H9 (cell line): ENCODE data around the gene SURF1. TPM values are rescaled to one million over a fixed set of nuclear protein-coding genes. Genes with fewer than 3 reads are reported as not detected.

Source experiments
- DNase-seq: peaks from one replicate; pipeline ENCODE4 v3.0.0-alpha.2; 2017
- H2AFZ ChIP-seq: one replicate; pipeline ENCODE4 v1.6.1; 2013; ENCODE audit warnings: mild to moderate bottlenecking, low read length, control low read depth, moderate library complexity
- H2AK5ac ChIP-seq: 2 replicates; pipeline ENCODE4 v1.6.1; 2013; ENCODE audit warnings: low read length, control low read depth, mixed read lengths; ENCODE audit not compliant: insufficient read length
- H2BK120ac ChIP-seq: one replicate; pipeline ENCODE4 v1.6.1; 2013; ENCODE audit warnings: low read depth, mild to moderate bottlenecking, low read length, control low read depth, inconsistent platforms; ENCODE audit not compliant: poor library complexity, severe bottlenecking
- H2BK12ac ChIP-seq: 2 replicates; pipeline ENCODE4 v1.6.1; 2013; ENCODE audit warnings: low read length, control low read depth, mixed read lengths, low read depth; ENCODE audit not compliant: insufficient read length
- H2BK15ac ChIP-seq: 2 replicates; pipeline ENCODE4 v1.6.1; 2013; ENCODE audit warnings: low read depth, low read length, control low read depth
- H2BK20ac ChIP-seq: one replicate; pipeline ENCODE4 v1.6.1; 2013; ENCODE audit warnings: low read depth, mild to moderate bottlenecking, low read length, control low read depth, inconsistent platforms; ENCODE audit not compliant: poor library complexity, severe bottlenecking
- H2BK5ac ChIP-seq: 2 replicates; pipeline ENCODE4 v1.6.1; 2013; ENCODE audit warnings: low read length, control low read depth, mixed read lengths; ENCODE audit not compliant: insufficient read length
- H3K14ac ChIP-seq: 2 replicates; pipeline ENCODE4 v1.6.1; 2013; ENCODE audit warnings: low read length, control low read depth; ENCODE audit not compliant: insufficient read depth
- H3K18ac ChIP-seq: 2 replicates; pipeline ENCODE4 v1.6.1; 2013; ENCODE audit warnings: low read depth, mild to moderate bottlenecking, mixed read lengths, low read length, control low read depth; ENCODE audit not compliant: insufficient read length
- H3K23ac ChIP-seq: 2 replicates; pipeline ENCODE4 v1.6.1; 2013; ENCODE audit warnings: low read length, control low read depth, mixed read lengths, low read depth; ENCODE audit not compliant: insufficient read length
- H3K23me2 ChIP-seq: 2 replicates; pipeline ENCODE4 v1.6.1; 2013; ENCODE audit warnings: low read depth, mild to moderate bottlenecking, mixed read lengths, low read length, control low read depth; ENCODE audit not compliant: insufficient read length, poor library complexity, severe bottlenecking
- H3K27ac ChIP-seq: 2 replicates; pipeline ENCODE4 v1.5.1; 2013; ENCODE audit warnings: low read length, control low read depth, mixed read lengths, low read depth; ENCODE audit not compliant: insufficient read length
- H3K27me3 ChIP-seq: 2 replicates; pipeline ENCODE4 v1.6.1; 2013; ENCODE audit warnings: low read length, control low read depth, inconsistent platforms; ENCODE audit not compliant: insufficient read depth
- H3K4ac ChIP-seq: 2 replicates; pipeline ENCODE4 v1.6.1; 2013; ENCODE audit warnings: low read depth, mild to moderate bottlenecking, control low read depth, inconsistent platforms, low read length, moderate library complexity
- H3K4me1 ChIP-seq: 2 replicates; pipeline ENCODE4 v1.6.1; 2013; ENCODE audit warnings: low read length, control low read depth, inconsistent platforms; ENCODE audit not compliant: insufficient read depth
- H3K4me2 ChIP-seq: 2 replicates; pipeline ENCODE4 v1.6.1; 2013; ENCODE audit warnings: low read length, control low read depth, mixed read lengths; ENCODE audit not compliant: insufficient read length, insufficient read depth
- H3K56ac ChIP-seq: 2 replicates; pipeline ENCODE4 v1.6.1; 2013; ENCODE audit warnings: low read depth, mild to moderate bottlenecking, mixed read lengths, low read length, control low read depth; ENCODE audit not compliant: insufficient read length
- H3K79me1 ChIP-seq: 2 replicates; pipeline ENCODE4 v1.6.1; 2013; ENCODE audit warnings: low read depth, mild to moderate bottlenecking, moderate library complexity, low read length, control low read depth, inconsistent platforms; ENCODE audit not compliant: insufficient read depth, poor library complexity, severe bottlenecking
- H3K79me2 ChIP-seq: 2 replicates; pipeline ENCODE4 v1.6.1; 2013; ENCODE audit warnings: low read length, control low read depth, inconsistent platforms; ENCODE audit not compliant: insufficient read depth
- H3K9ac ChIP-seq: 2 replicates; pipeline ENCODE4 v1.6.1; 2013; ENCODE audit warnings: low read length, control low read depth, mixed read lengths; ENCODE audit not compliant: insufficient read length; ENCODE audit errors: extremely low read depth
- H3K9me3 ChIP-seq: one replicate; pipeline ENCODE4 v1.6.1; 2013; ENCODE audit warnings: low read depth, low read length, inconsistent platforms; ENCODE audit not compliant: control insufficient read depth
- H3T11ph ChIP-seq: one replicate; pipeline ENCODE4 v1.6.1; 2013; ENCODE audit warnings: mild to moderate bottlenecking, low read length, control low read depth, inconsistent platforms
- H4K20me1 ChIP-seq: one replicate; pipeline ENCODE4 v1.6.1; 2013; ENCODE audit not compliant: control insufficient read depth, insufficient read length, insufficient read depth
- H4K5ac ChIP-seq: 2 replicates; pipeline ENCODE4 v1.6.1; 2013; ENCODE audit warnings: low read depth, mild to moderate bottlenecking, mixed read lengths, low read length, control low read depth; ENCODE audit not compliant: insufficient read length
- H4K8ac ChIP-seq: replicated peaks from 2 replicates; pipeline ENCODE4 v1.6.1; 2013; ENCODE audit warnings: low read length, control low read depth, mixed read lengths, low read depth; ENCODE audit not compliant: insufficient read length
- H4K91ac ChIP-seq: 2 replicates; pipeline ENCODE4 v1.6.1; 2013; ENCODE audit warnings: low read depth, mild to moderate bottlenecking, moderate library complexity, mixed read lengths, low read length, control low read depth; ENCODE audit not compliant: insufficient read length
- H3K27ac Mint-ChIP-seq, 3 experiments: 2 replicates in 2 of 3; 3 replicates in 1 of 3; pipeline ENCODE4 v1.8.0; 2020 to 2021; ENCODE audit warnings: mixed read lengths in 3 of 3, mild to moderate bottlenecking in 1 of 3, moderate library complexity in 1 of 3
- H3K27me3 Mint-ChIP-seq: 2 replicates; pipeline ENCODE4 v1.8.0; 2021; ENCODE audit warnings: low read depth, mild to moderate bottlenecking, moderate library complexity, mixed read lengths
- H3K36me3 Mint-ChIP-seq, 3 experiments: 2 replicates in 2 of 3; 3 replicates in 1 of 3; pipeline ENCODE4 v1.8.0; 2020 to 2021; ENCODE audit warnings: low read depth in 3 of 3, mixed read lengths in 3 of 3; ENCODE audit not compliant: insufficient read depth in 1 of 3
- H3K4me1 Mint-ChIP-seq, 2 experiments: 2 replicates each; pipeline ENCODE4 v1.8.0; 2020; ENCODE audit warnings: mixed read lengths in 2 of 2
- H3K4me3 Mint-ChIP-seq, 2 experiments: 2 replicates in 1 of 2; 3 replicates in 1 of 2; pipeline ENCODE4 v1.8.0; 2020 to 2021; ENCODE audit warnings: mild to moderate bottlenecking in 2 of 2, mixed read lengths in 2 of 2, moderate library complexity in 1 of 2
- H3K9me3 Mint-ChIP-seq, 2 experiments: 2 replicates in 1 of 2; 3 replicates in 1 of 2; pipeline ENCODE4 v1.8.0; 2020; ENCODE audit warnings: mild to moderate bottlenecking in 2 of 2, mixed read lengths in 2 of 2, moderate library complexity in 1 of 2
- CTCF ChIP-seq: fragments of 200-600 bp; sonication (generic); conservative IDR thresholded peaks from 3 replicates; pipeline ENCODE4 v1.8.0; 2021; ENCODE audit warnings: antibody characterized with exemption, mild to moderate bottlenecking
- WGBS: extraction: QIAGEN DNeasy Blood & Tissue Kit; methylation state at CpG from one replicate; pipeline ENCODE4 v1.1.7; 2013; ENCODE audit warnings: missing lambda C conversion rate, low lambda C conversion rate, mixed read lengths; ENCODE audit not compliant: insufficient read length; ENCODE audit errors: extremely low coverage; 5-methylcytosine and 5-hydroxymethylcytosine counted together
- total RNA-seq: library from RNA; stranded (reverse); gene quantifications from 2 replicates; pipeline ENCODE4 v1.2.1, GENCODE V29; 2021

Gene SURF1
- total RNA-seq, 1 experiment from 2014 or later = 43.3 TPM

DNA sequence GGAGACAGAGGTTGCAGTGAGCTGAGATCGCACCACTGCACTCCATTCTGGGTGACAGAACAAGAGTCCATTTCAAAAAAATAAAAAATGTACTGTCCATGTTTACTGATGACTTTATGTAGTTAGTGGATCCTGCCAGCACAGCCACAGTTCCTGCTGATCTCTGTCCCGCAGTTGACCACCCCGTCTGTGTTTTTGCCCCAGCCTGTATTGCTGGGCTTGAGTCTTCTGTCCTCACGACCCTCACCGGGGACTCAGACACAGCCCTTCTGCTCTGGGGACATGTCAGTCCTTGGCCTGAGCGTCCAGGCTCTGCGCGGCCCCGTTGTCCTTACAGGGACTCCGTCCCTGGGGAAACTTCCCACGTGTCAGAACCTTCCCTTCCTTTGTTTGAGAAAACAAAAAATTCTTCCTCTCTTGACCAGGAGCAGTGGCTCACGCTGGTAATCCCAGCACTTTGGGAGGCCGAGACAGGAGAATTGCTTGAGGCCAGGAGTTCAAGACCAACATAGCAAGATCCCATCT lies 34.8 kb downstream of the SURF1 start:
- no peak overlapping the region for H4K5ac ChIP-seq
- H3K23me2 ChIP-seq = no peaks in the 10 kb centered on the region
- no peaks in the 10 kb centered on the region for H4K20me1 ChIP-seq
- H3K56ac ChIP-seq = no peak overlapping the region
- Mint-ChIP-seq H3K9me3 (peaks cover 23 to 28% of the 10 kb centered on the region in 2 experiments), H3K4me3 (no peak overlapping the region; a peak in 1 of 5 replicates), H3K27me3 (peaks cover 27% of the 10 kb centered on the region), H3K4me1 (no peaks in the 10 kb centered on the region), H3K36me3 (peaks cover 0 to 9% (median 4%) of the 10 kb centered on the region in 3 experiments; a peak in 4 of 7 replicates), H3K27ac (no peak overlapping the region)
- H3K27ac ChIP-seq = no peak overlapping the region
- H3K79me1 ChIP-seq = no peaks in the 10 kb centered on the region
- H2BK20ac ChIP-seq = no peak overlapping the region
- H2AFZ ChIP-seq = no peak overlapping the region
- no peak overlapping the region for H3T11ph ChIP-seq
- H2BK15ac ChIP-seq = no peak overlapping the region
- H2AK5ac ChIP-seq = no peak overlapping the region
- H3K9me3 ChIP-seq = peaks cover 11% of the 10 kb centered on the region
- no peak for TF ChIP-seq CTCF
- H3K4me2 ChIP-seq = no peak overlapping the region
- H3K14ac ChIP-seq = no peak overlapping the region
- no CpG with 5 or more reads among the region's 13 CpGs for WGBS
- no peaks in the 10 kb centered on the region for H3K79me2 ChIP-seq
- no peak for DNase-seq
- H2BK5ac ChIP-seq = no peak overlapping the region
- H4K8ac ChIP-seq = no peak overlapping the region
- no peaks in the 10 kb centered on the region for H3K27me3 ChIP-seq
- no peak overlapping the region for H4K91ac ChIP-seq
- H3K18ac ChIP-seq = no peak overlapping the region
- H3K4ac ChIP-seq = no peak overlapping the region
- H3K9ac ChIP-seq = no peak overlapping the region
- H2BK12ac ChIP-seq = no peak overlapping the region
- no peak overlapping the region for H3K23ac ChIP-seq
- no peak overlapping the region for H2BK120ac ChIP-seq
- H3K4me1 ChIP-seq = no peaks in the 10 kb centered on the region; the same call in 1 of the 2 replicates
